Measurements from ENCODE around the gene ATP2A1.

Gene ATP2A1

DNA sequence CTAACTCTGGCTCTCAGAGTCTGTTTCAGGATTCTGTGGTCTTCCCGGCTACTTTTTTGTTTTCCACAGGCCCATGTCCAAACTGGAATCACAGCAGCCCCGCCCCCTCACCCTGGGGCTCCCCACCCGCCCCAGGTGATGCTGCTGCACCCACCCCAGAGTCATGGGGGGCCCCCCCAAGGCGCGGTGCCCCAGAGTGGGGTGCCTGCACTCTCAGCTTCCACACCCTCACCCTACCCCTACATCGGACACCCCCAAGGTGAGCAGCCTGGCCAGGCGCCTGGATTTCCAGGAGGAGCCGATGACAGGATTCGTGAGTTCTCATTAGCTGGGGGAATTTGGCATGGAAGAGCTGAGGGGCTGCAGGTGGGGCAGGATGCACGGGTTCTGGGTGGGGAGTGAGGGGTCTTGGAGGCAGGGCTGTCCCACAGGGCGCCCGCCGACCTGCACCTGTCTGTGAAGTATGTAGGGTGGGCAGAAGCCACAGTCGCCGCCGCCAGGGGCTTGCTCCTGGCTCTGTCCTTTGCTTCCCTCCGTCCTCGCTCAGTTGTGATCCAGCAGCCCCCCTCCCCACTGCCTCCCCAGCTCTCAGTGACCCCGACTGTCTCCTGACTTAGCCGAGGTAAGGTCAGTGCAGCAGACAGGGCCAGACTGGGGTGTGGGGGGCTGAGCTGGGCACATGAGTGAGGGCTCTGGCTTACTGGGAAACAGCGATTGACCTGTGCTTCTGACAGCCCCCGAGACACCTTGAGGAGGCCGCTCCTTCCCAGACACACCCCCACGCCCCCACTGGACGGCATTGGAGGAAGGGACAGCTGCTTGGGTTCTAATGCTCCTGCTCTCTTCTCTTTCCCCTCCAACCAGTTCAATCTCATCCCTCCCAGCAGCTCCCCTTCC is 42.2 kb upstream of the ATP2A1 start:
- TF ChIP-seq TEAD4 (IDR thresholded peaks at IDR 0.05) (no peak), RAD21 (IDR thresholded peaks at IDR 0.05; ENCODE audit: low read depth) (no peak), EP300 (IDR thresholded peaks at IDR 0.05; ENCODE audit: borderline replicate concordance) (no peak), ZBTB7A (IDR thresholded peaks at IDR 0.05; ENCODE audit: low read depth) (no peak), TCF12 (IDR thresholded peaks at IDR 0.05; ENCODE audit: low read depth) (no peak), FOXM1 (IDR thresholded peaks at IDR 0.05; ENCODE audit: borderline replicate concordance, low read depth) (no peak), CREB1 (IDR thresholded peaks at IDR 0.05; ENCODE audit: low read depth) (no peak), NFIC (IDR thresholded peaks at IDR 0.05) (no peak), YY1 (IDR thresholded peaks at IDR 0.05; ENCODE audit: low read depth) (no peak), EGR1 (IDR thresholded peaks at IDR 0.05) (no peak), TAF1 (IDR thresholded peaks at IDR 0.05; ENCODE audit: low read depth) (no peak)
- TF ChIP-seq, protein P1, sequence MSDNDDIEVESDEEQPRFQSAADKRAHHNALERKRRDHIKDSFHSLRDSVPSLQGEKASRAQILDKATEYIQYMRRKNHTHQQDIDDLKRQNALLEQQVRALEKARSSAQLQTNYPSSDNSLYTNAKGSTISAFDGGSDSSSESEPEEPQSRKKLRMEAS (IDR thresholded peaks at IDR 0.05): no peak
- TF ChIP-seq, protein P2, sequence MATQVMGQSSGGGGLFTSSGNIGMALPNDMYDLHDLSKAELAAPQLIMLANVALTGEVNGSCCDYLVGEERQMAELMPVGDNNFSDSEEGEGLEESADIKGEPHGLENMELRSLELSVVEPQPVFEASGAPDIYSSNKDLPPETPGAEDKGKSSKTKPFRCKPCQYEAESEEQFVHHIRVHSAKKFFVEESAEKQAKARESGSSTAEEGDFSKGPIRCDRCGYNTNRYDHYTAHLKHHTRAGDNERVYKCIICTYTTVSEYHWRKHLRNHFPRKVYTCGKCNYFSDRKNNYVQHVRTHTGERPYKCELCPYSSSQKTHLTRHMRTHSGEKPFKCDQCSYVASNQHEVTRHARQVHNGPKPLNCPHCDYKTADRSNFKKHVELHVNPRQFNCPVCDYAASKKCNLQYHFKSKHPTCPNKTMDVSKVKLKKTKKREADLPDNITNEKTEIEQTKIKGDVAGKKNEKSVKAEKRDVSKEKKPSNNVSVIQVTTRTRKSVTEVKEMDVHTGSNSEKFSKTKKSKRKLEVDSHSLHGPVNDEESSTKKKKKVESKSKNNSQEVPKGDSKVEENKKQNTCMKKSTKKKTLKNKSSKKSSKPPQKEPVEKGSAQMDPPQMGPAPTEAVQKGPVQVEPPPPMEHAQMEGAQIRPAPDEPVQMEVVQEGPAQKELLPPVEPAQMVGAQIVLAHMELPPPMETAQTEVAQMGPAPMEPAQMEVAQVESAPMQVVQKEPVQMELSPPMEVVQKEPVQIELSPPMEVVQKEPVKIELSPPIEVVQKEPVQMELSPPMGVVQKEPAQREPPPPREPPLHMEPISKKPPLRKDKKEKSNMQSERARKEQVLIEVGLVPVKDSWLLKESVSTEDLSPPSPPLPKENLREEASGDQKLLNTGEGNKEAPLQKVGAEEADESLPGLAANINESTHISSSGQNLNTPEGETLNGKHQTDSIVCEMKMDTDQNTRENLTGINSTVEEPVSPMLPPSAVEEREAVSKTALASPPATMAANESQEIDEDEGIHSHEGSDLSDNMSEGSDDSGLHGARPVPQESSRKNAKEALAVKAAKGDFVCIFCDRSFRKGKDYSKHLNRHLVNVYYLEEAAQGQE (IDR thresholded peaks at IDR 0.05; ENCODE audit: low read depth): no peak

DNA sequence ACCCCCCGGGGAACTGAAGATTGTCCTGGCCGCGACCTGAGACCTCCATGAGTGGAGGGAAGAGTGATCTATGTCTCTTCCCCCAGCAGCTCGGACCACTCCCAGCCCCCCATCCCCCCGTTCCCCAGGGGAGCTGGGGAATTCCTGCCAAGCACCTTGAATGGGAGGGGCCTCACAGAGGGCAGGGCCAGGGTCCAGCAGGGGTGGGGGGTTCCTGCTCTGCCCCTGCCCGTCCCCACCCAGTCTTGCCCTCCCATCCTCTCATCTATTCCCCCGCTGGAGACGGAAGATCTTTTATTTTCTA is 41.6 kb upstream of the ATP2A1 start:
- TF ChIP-seq, protein P2 (IDR thresholded peaks at IDR 0.05; ENCODE audit: low read depth): no peak

DNA sequence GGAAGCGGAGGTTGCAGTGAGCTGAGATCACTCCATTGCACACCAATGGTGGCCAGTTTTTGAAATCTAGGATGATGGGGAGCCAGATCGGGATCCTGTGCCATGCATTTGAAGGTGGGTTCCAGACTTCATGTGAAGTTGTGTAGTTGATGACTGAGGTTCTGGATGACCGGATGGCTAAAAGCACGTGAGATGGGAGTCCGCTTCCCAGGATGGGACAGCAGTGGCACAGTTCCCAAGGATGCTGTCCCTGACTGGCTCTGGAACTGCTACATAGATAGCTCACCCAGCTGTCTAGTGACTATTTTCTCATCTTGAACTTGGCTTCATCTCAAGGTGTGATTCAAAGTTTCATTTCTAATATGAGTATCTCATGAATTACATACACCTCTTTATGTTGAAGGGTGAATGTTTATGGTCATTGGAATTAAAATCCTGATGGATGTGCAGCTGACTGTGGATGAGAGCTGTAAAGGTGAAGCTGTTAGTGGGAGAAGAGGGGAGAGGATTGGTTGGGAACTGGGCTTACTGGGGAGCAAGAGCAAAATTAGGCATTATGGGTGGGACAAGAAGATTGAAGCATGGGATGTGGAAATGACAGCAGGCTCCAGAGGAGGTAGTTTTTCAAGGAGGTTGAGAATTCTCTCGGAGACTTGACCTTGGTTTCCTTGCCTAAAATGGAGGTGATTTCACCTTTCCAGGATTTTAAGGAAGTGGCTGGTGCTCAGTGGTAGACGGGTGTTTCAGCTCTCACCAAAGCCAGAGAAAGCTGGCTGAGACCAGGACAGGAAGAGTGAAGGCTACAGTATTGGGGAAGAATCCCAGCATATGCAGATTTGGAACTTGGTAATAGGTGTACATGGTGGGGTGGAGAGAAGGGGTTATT is 40.4 kb upstream of the ATP2A1 start:
- TF ChIP-seq YY1 (IDR thresholded peaks at IDR 0.05; ENCODE audit: low read depth): no peak
- TF ChIP-seq EGR1 (IDR thresholded peaks at IDR 0.05): no peak
- TF ChIP-seq TCF12 (IDR thresholded peaks at IDR 0.05; ENCODE audit: low read depth): no peak
- TF ChIP-seq CREB1 (IDR thresholded peaks at IDR 0.05; ENCODE audit: low read depth): no peak
- no peak for TF ChIP-seq RAD21 (IDR thresholded peaks at IDR 0.05; ENCODE audit: low read depth)
- no peak for TF ChIP-seq EP300 (IDR thresholded peaks at IDR 0.05; ENCODE audit: borderline replicate concordance)
- TF ChIP-seq CEBPB (IDR thresholded peaks at IDR 0.05): no peak
- TF ChIP-seq, protein P2 (IDR thresholded peaks at IDR 0.05; ENCODE audit: low read depth): no peak
- no peak for TF ChIP-seq FOXM1 (IDR thresholded peaks at IDR 0.05; ENCODE audit: borderline replicate concordance, low read depth)
- no peak for TF ChIP-seq TEAD4 (IDR thresholded peaks at IDR 0.05)
- no peak for TF ChIP-seq ZBTB7A (IDR thresholded peaks at IDR 0.05; ENCODE audit: low read depth)
- TF ChIP-seq NFIC (IDR thresholded peaks at IDR 0.05): no peak
- TF ChIP-seq, protein P3, sequence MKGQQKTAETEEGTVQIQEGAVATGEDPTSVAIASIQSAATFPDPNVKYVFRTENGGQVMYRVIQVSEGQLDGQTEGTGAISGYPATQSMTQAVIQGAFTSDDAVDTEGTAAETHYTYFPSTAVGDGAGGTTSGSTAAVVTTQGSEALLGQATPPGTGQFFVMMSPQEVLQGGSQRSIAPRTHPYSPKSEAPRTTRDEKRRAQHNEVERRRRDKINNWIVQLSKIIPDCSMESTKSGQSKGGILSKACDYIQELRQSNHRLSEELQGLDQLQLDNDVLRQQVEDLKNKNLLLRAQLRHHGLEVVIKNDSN (IDR thresholded peaks at IDR 0.05): no peak
- TF ChIP-seq, protein P1 (IDR thresholded peaks at IDR 0.05): no peak
- no peak for TF ChIP-seq TAF1 (IDR thresholded peaks at IDR 0.05; ENCODE audit: low read depth)

DNA sequence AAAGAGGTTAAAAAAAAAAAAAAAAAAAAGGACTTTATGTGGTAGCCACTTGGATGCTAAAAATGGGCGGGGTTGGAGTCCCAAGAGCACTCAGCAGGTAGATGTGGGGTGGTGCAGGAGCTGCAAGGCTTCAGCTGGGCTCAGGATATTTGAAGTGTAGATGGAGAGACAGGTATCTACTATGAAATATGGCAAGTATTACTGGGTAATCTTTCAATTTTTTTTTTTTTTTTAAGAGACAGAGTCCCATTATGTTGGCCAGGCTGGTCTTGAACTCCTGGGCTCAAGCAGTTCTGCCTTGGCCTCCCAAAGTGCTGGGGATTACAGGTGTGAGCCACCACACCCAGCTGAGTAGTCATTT is 39.8 kb upstream of the ATP2A1 start:
- TF ChIP-seq, protein P3 (IDR thresholded peaks at IDR 0.05): no peak
- TF ChIP-seq ZBTB7A (IDR thresholded peaks at IDR 0.05; ENCODE audit: low read depth) (no peak), FOXM1 (IDR thresholded peaks at IDR 0.05; ENCODE audit: borderline replicate concordance, low read depth) (no peak), EGR1 (IDR thresholded peaks at IDR 0.05) (no peak), NFIC (IDR thresholded peaks at IDR 0.05) (no peak), CREB1 (IDR thresholded peaks at IDR 0.05; ENCODE audit: low read depth) (no peak)
- TF ChIP-seq, protein P1 (IDR thresholded peaks at IDR 0.05): no peak
